ENCODE results near the gene RASGEF1C. TPM values are rescaled to one million over a fixed set of nuclear protein-coding genes. Genes with fewer than 3 reads are reported as not detected.
"Not testable (repeated sequence)": the region's sequence is repeated elsewhere in the genome, so short reads cannot be mapped to it uniquely, and the experiment has no call there.

Gene RASGEF1C
- polyA plus RNA-seq, 3 donors, result not detected

DNA sequence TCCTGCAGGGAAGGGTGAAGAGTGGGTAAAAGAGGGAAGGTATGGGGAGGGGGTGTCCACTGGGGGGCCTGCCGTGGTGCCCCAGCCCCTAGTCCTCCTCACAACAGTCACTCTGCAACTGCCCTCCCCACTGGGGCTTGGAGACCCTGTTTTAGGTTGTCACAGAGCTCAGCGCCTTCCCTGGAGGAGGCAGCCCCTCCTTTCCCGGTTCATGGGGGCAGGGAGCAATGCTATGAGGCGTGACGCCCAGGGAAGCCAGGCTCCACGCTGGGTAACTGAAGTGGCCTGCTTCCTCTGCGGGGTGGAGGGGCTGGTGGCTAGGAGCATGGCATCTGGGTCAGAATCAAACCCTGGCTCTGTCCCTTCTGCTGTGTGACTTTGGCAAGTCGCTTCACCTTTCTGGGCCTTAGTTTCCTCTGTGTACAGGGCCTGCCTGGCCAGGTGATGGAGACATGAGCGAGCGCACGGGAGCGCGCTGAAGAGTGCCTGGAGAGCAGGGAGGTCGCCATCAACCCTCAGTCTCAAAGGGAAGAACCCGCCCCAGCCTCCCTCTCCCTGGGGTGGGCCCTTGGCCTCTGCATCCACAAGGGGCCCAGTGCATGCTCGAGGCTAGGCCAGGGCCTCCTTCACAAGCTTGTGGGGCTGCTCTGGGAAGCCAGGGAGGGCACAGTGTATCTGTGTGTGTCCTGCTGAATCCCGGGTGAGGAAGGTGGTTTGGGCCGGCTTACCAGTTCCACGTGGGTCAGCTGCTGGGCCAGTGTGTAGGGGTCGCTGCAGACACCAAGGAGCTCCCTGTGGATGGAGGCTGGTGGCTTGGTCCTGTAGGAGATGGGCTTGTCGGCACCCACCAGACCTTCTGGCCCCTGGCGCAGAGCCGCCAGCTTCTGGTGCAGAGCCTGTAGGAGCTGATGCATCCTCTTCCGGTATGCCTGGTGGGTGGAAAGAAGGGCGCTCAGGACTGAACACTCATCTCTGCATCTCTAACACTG lies 81.0 kb downstream of the RASGEF1C start:
- Histone ChIP-seq H3K27ac (ENCODE audit: low read depth in 1 of 2, low read length in 2 of 2) (no peak overlapping the region), H3K36me3 (replicated peaks in 1 of 2; ENCODE audit: control insufficient read depth in 1 of 2, insufficient read depth in 2 of 2, low read length in 2 of 2) (no peaks in the 10 kb centered on the region), H4K20me1 (ENCODE audit: insufficient read depth, low read length) (no peaks in the 10 kb centered on the region), H3K27me3 (ENCODE audit: control insufficient read depth in 2 of 2, insufficient read depth in 2 of 2, low read length in 2 of 2) (peaks cover 0 to 5% of the 10 kb centered on the region in 2 donors), H2AFZ (ENCODE audit: insufficient read depth, low read depth, low read length, poor library complexity, severe bottlenecking) (no peak overlapping the region), H3K4me3 (replicated peaks in 1 of 3; ENCODE audit: low read depth in 2 of 3, low read length in 3 of 3) (no peak overlapping the region), H3K9me3 (replicated peaks in 1 of 2; ENCODE audit: control insufficient read depth in 1 of 2, insufficient read depth in 1 of 2, low read length in 2 of 2) (no peaks in the 10 kb centered on the region), H3K4me2 (replicated peaks; ENCODE audit: extremely low read depth, low read length, poor library complexity, severe bottlenecking) (no peak overlapping the region), H3K4me1 (ENCODE audit: control insufficient read depth in 1 of 2, insufficient read depth in 2 of 2, low read length in 2 of 2) (no peaks in the 10 kb centered on the region), H3K79me2 (ENCODE audit: insufficient read depth, low read length) (no peaks in the 10 kb centered on the region), H3K9ac (ENCODE audit: insufficient read depth, low read length, poor library complexity, severe bottlenecking) (no peak overlapping the region)
- intact Hi-C loops (cut with micrococcal nuclease), result loop anchor here (2.0 to 5.0 kb wide), 4 partner anchors 81 to 203 kb away; partner anchors contain the start of gene RASGEF1C (in 1 of the 2)
- Mint-ChIP-seq H3K27me3 (ENCODE audit: low read depth in 3 of 3) (peaks cover 19 to 30% (median 23%) of the 10 kb centered on the region in 3 donors), H3K27ac (no peak overlapping the region), H3K4me1 (peaks cover 3% of the 10 kb centered on the region), H3K9me3 (no peaks in the 10 kb centered on the region), H3K4me3 (no peak overlapping the region), H3K36me3 (no peaks in the 10 kb centered on the region)
- no peak for DNase-seq
- TF ChIP-seq, protein P1, sequence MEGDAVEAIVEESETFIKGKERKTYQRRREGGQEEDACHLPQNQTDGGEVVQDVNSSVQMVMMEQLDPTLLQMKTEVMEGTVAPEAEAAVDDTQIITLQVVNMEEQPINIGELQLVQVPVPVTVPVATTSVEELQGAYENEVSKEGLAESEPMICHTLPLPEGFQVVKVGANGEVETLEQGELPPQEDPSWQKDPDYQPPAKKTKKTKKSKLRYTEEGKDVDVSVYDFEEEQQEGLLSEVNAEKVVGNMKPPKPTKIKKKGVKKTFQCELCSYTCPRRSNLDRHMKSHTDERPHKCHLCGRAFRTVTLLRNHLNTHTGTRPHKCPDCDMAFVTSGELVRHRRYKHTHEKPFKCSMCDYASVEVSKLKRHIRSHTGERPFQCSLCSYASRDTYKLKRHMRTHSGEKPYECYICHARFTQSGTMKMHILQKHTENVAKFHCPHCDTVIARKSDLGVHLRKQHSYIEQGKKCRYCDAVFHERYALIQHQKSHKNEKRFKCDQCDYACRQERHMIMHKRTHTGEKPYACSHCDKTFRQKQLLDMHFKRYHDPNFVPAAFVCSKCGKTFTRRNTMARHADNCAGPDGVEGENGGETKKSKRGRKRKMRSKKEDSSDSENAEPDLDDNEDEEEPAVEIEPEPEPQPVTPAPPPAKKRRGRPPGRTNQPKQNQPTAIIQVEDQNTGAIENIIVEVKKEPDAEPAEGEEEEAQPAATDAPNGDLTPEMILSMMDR (IDR thresholded peaks at IDR 0.05), result no peak
- WGBS (ENCODE audit: insufficient coverage), result 91% methylated on average over 16 of the region's 25 CpGs

DNA sequence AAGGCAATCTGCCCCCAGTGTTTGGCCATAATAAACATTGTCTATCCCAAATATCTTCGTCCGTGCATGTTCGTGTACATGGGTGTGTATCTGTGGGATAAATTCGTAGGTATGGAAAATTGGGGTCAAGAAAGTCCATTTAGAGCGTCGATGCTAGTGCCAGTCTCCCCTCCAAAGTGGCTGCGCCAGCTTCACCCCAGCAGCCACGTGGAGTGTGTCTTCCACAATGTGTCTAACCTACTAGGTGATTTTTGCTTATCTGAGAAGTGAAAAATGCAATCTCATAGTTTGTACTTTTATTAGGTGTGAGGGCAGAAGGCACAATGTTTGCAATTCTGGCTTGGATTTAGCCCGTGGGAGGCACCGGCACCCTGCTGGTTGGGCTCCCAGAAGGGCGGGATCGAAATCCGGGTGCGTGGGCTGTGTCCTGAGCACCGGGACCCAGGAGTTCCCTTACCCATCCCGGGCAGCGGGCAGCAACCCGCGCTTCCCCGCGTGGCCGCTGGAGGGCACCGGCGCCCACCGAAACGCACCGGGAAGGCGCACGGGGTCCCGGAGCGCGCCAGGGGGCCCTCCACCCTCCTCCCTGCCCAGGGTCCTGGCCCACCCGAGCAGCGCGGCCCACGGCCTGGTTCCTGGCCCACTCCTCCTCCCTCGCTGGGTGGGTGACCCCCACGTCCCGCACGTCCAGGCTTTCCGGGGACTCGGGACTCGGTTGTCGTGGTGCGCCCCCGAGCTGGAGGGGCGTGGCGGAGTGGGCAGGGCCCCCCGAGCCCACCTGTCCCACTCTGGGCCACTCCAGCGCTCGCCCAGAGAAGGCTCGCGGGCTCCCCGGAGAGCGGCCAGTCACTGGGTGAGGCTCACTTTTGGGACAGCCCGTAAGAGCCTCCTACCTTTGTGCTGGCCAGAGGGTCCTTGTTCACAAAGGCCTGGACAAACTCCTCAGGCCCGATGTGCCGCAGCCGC lies 82.0 kb downstream of the RASGEF1C start:
- H3K4me3 ChIP-seq (replicated peaks in 1 of 3; ENCODE audit: low read depth in 2 of 3, low read length in 3 of 3), result no peak overlapping the region
- H3K4me3 Mint-ChIP-seq, result no peak overlapping the region
- no peaks in the 10 kb centered on the region for H3K79me2 ChIP-seq (ENCODE audit: insufficient read depth, low read length)
- DNase-seq, result peak; percentile 14 to 46 (median 20)
- H3K27me3 Mint-ChIP-seq (ENCODE audit: low read depth in 3 of 3), result peaks cover 19 to 32% (median 22%) of the 10 kb centered on the region in 3 donors
- no peak overlapping the region for H3K9ac ChIP-seq (ENCODE audit: insufficient read depth, low read length, poor library complexity, severe bottlenecking)
- no peak overlapping the region for H3K27ac Mint-ChIP-seq
- no peaks in the 10 kb centered on the region for H3K36me3 ChIP-seq (replicated peaks in 1 of 2; ENCODE audit: control insufficient read depth in 1 of 2, insufficient read depth in 2 of 2, low read length in 2 of 2)
- H3K9me3 ChIP-seq (replicated peaks in 1 of 2; ENCODE audit: control insufficient read depth in 1 of 2, insufficient read depth in 1 of 2, low read length in 2 of 2), result no peaks in the 10 kb centered on the region
- 44% methylated on average over 43 of the region's 59 CpGs for WGBS (ENCODE audit: insufficient coverage)
- peaks cover 0 to 5% of the 10 kb centered on the region in 2 donors for H3K27me3 ChIP-seq (ENCODE audit: control insufficient read depth in 2 of 2, insufficient read depth in 2 of 2, low read length in 2 of 2)
- no peaks in the 10 kb centered on the region for H3K9me3 Mint-ChIP-seq
- no peaks in the 10 kb centered on the region for H3K4me1 ChIP-seq (ENCODE audit: control insufficient read depth in 1 of 2, insufficient read depth in 2 of 2, low read length in 2 of 2)
- H3K4me2 ChIP-seq (replicated peaks; ENCODE audit: extremely low read depth, low read length, poor library complexity, severe bottlenecking), result no peak overlapping the region
- peaks cover 3% of the 10 kb centered on the region for H3K4me1 Mint-ChIP-seq
- intact Hi-C loops (cut with micrococcal nuclease), result loop anchor here (2.0 to 5.0 kb wide), 4 partner anchors 82 to 204 kb away; partner anchors contain the start of gene RASGEF1C (in 1 of the 2)
- H2AFZ ChIP-seq (ENCODE audit: insufficient read depth, low read depth, low read length, poor library complexity, severe bottlenecking), result no peak overlapping the region
- no peak overlapping the region for H3K27ac ChIP-seq (ENCODE audit: low read depth in 1 of 2, low read length in 2 of 2)
- no peaks in the 10 kb centered on the region for H3K36me3 Mint-ChIP-seq
- TF ChIP-seq, protein P1 (IDR thresholded peaks at IDR 0.05), result peak; percentile 99
- no peaks in the 10 kb centered on the region for H4K20me1 ChIP-seq (ENCODE audit: insufficient read depth, low read length)

DNA sequence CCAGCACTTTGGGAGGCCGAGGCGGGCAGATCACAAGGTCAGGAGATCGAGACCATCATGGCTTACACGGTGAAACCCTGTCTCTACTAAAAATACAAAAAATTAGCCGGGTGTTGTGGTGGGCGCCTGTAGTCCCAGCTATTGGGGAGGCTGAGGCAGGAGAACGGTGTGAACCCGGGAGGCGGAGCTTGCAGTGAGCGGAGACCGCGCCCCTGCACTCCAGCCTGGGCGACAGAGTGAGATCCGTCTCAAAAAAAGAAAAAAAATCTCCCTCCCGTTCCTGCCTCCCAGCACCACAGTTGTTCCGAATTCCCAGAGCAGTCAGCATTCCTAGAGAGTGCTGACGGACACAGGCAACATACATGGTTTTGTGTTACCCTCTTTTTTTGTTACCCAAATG lies 82.9 kb downstream of the RASGEF1C start:
- not testable (repeated sequence) for H2AFZ ChIP-seq (ENCODE audit: insufficient read depth, low read depth, low read length, poor library complexity, severe bottlenecking); H3K36me3 Mint-ChIP-seq; H3K27ac ChIP-seq (ENCODE audit: low read depth in 1 of 2, low read length in 2 of 2); DNase-seq; H4K20me1 ChIP-seq (ENCODE audit: insufficient read depth, low read length); H3K4me2 ChIP-seq (replicated peaks; ENCODE audit: extremely low read depth, low read length, poor library complexity, severe bottlenecking); H3K9ac ChIP-seq (ENCODE audit: insufficient read depth, low read length, poor library complexity, severe bottlenecking); H3K9me3 ChIP-seq (replicated peaks in 1 of 2; ENCODE audit: control insufficient read depth in 1 of 2, insufficient read depth in 1 of 2, low read length in 2 of 2); H3K4me3 ChIP-seq (replicated peaks in 1 of 3; ENCODE audit: low read depth in 2 of 3, low read length in 3 of 3); H3K27me3 ChIP-seq (ENCODE audit: control insufficient read depth in 2 of 2, insufficient read depth in 2 of 2, low read length in 2 of 2); H3K27ac Mint-ChIP-seq; H3K4me1 ChIP-seq (ENCODE audit: control insufficient read depth in 1 of 2, insufficient read depth in 2 of 2, low read length in 2 of 2); H3K36me3 ChIP-seq (replicated peaks in 1 of 2; ENCODE audit: control insufficient read depth in 1 of 2, insufficient read depth in 2 of 2, low read length in 2 of 2); H3K9me3 Mint-ChIP-seq; H3K4me1 Mint-ChIP-seq; H3K79me2 ChIP-seq (ENCODE audit: insufficient read depth, low read length)
- intact Hi-C loops (cut with micrococcal nuclease), result loop anchor here (2.0 to 5.0 kb wide), 4 partner anchors 83 to 205 kb away; partner anchors contain the start of gene RASGEF1C (in 1 of the 2)
- WGBS (ENCODE audit: insufficient coverage), result 89% methylated on average over 5 of the region's 17 CpGs
- peak overlapping the region in 1 of 2 donors; percentile 22 for H3K4me3 Mint-ChIP-seq
- H3K27me3 Mint-ChIP-seq (ENCODE audit: low read depth in 3 of 3), result peaks cover 19 to 34% (median 25%) of the 10 kb centered on the region in 3 donors
